GM10847 (cell line): ENCODE results near the gene SPATA46.

ENCODE experiments used
- POLR2A ChIP-seq: IDR thresholded peaks from 2 replicates; pipeline ENCODE4 v1.6.1; 2011; ENCODE audit not compliant: insufficient read length; ENCODE audit errors: extremely low read depth

SPATA46 gene

GRCh38 chr1:162397943-162398560 lies 21.4 kb upstream of the SPATA46 start:
- TF ChIP-seq POLR2A: no peak

GRCh38 chr1:162397039-162397448 lies 20.4 kb upstream of the SPATA46 start:
- TF ChIP-seq POLR2A: no peak

GRCh38 chr1:162396201-162396906 lies 19.7 kb upstream of the SPATA46 start:
- no peak for TF ChIP-seq POLR2A

- no peak for TF ChIP-seq POLR2A
Observed at GRCh38 chr1:162391790-162392563, 15.3 kb upstream of the SPATA46 start.

GRCh38 chr1:162390396-162391185 lies 13.9 kb upstream of the SPATA46 start:
- no peak for TF ChIP-seq POLR2A

- no peak for TF ChIP-seq POLR2A
Observed at GRCh38 chr1:162389971-162390370, 13.3 kb upstream of the SPATA46 start.

GRCh38 chr1:162389021-162389818 lies 12.6 kb upstream of the SPATA46 start:
- TF ChIP-seq POLR2A: no peak

GRCh38 chr1:162388615-162389014 lies 12.0 kb upstream of the SPATA46 start:
- no peak for TF ChIP-seq POLR2A

GRCh38 chr1:162388083-162388594 lies 11.5 kb upstream of the SPATA46 start:
- TF ChIP-seq POLR2A: no peak

- no peak for TF ChIP-seq POLR2A
Observed at GRCh38 chr1:162387226-162388082, 10.8 kb upstream of the SPATA46 start.

GRCh38 chr1:162386292-162387225 lies 9.9 kb upstream of the SPATA46 start:
- TF ChIP-seq POLR2A: no peak

GRCh38 chr1:162385702-162386101 lies 9.0 kb upstream of the SPATA46 start:
- TF ChIP-seq POLR2A: no peak
